Pulmonary artery endothelial cell (primary cell): ENCODE results near the gene NFASC. TPM values are rescaled to one million over a fixed set of nuclear protein-coding genes. Genes with fewer than 3 reads are reported as not detected.

Experiments
- DNase-seq: peaks from one replicate; pipeline ENCODE4 v3.0.0-alpha.2; 2011; ENCODE audit warnings: low read depth, low spot score
- total RNA-seq: library from RNA; depleted of rRNA; stranded (reverse); fragments of >200 nt; gene quantifications from 2 replicates; pipeline ENCODE4 v1.2.3, GENCODE V29; 2014

The NFASC gene
- total RNA-seq, result not detected in 2 replicates

DNA sequence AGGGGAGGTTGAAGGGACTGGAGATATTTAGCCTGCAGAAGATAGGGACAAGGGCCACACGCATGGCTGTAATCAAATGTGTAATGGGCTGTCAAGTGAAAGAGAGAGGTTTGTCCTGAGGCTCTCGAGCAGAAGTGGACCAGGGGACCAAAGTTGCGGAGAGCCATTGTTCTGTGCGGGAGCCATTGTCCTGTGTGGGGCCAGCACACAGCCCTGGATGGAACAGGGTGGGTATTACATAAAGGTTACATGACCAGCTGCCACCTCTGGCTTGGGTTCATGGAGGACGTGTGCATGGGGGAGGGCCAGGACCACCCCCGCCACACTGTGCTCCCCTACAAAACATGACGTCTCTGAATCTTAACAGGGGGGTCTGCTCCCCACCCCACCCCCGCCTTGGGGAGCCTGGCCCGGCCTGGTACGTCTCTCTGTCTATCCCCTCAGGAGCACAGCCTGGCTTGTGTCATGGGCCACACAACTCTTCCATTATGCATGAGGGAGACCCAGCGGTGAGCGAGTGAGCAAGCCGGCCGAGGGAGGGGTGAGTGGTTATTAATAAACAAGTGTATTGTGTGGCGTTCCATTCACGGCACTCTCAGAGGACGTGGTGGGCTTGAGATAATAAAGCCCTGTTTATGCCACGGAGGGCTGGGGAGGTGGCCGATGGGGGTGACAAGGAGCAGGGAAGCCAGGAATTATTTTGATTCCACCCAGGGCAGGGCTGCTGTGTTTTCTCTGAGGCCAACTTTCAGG lies at the start of gene NFASC:
Gene NFASC (plus strand): TSS at position 703 of the 753 bp plus-strand sequence. CDS start 73,454 bp downstream, outside the sequence.
- no peak for DNase-seq

GRCh38 chr1:204821476-204821875 lies 49.2 kb upstream of the NFASC start:
- DNase-seq, result no peak

- DNase-seq, result no peak
Observed at GRCh38 chr1:204821924-204822323, 48.7 kb upstream of the NFASC start.

- DNase-seq, result no peak
Observed at GRCh38 chr1:204826970-204827369, 43.7 kb upstream of the NFASC start.

DNA sequence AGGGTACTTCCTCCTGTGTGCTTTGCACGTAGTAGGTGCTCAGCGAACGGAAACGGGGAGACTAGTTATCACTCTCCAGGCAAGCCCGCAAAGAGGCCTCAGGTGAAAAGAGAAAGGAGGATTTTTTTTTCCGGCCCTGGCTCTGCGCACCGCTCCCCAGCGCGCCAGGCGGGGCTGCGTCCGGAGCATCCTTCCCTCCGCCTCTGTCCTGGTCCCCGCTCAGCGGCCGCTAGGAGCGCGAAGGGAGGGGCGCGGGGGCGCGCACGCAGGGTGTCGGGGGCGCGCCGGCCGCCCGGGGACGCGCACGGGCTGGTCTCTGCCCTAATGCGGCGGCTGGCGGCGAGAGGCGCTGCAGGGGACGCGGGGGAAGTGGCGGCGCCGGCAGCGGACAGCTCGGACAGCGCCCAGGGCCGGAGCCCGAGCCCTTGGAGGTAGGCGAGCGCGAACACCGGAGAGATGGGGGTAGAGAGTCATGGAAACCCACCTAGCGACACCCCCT lies 42.3 kb upstream of the NFASC start:
- DNase-seq, result no peak

DNA sequence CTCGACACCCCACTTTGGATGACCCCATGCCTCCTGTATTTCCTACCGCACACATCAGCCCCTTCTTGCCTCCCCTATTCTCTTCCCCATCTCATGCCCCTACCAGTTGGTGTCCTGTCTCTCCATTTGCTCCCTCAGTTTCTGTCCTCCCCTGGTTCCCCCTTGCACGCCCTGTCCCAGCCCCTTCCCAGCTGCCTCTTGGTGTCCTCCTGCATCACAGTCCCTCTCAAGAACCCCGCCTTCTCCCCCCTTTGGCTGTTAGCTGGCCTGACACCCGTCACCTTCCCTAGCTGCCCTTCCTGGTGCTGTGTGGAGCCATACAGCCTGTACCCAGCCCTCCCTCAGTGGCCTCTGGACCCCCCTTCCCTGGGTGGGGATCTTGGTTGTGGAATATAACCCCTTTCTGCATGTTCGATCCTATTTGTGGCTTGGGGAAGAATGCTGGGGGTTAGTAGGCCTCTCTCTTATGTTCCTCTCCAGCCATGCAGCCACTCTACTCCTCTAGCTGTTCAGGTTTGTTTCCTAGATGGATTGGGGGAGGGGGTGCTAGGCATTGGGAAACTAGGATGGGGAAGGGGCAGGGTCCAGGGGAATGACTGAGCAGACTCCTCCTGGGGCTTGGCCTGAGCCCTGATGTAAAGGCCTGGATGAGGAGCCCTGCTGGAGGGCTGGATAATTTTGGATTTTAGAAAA lies 41.4 kb upstream of the NFASC start:
- no peak for DNase-seq

GRCh38 chr1:204830747-204831146 lies 39.9 kb upstream of the NFASC start:
- DNase-seq, result no peak

DNA sequence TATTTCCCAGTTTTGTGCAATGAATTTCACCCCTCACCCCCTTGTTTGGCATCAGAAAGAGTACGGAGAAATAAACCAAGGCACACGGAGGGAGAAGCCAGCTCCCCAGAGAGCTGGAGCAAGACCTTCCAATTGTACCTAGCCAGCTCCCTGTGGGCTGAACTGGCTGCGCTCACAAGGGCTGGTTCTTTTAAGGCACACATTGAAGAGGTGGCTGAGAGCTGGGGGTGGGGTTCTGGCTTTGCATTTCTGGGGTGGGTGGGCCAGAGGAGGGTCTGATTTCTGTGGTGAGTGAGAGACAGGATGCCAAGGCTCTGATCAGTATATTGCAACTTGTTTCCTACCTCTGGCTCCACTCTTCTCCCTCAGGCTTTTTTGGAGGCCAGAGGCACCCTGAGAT lies 39.5 kb upstream of the NFASC start:
- no peak for DNase-seq

DNA sequence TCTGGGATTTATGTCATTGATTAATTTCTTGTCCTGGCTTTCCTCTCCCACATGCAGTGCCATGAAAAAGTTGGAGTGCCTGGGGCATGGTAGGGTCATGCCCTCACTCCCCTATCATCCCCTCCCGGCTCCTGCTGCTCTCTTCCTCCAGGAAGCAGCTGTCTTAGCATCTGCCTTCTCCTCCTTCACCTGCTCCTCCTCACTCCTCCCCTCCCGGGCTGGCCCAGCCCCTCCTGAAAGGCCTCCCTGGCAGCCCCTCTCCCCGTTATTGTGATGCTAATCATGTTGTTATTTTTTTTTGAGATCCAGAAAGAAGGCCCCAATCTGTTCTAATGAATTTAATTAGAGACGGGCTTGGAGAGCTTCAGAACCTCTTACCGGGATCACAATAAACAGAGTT lies 36.3 kb upstream of the NFASC start:
- no peak for DNase-seq

- DNase-seq, result no peak
Observed at GRCh38 chr1:204834752-204835151, 35.9 kb upstream of the NFASC start.

DNA sequence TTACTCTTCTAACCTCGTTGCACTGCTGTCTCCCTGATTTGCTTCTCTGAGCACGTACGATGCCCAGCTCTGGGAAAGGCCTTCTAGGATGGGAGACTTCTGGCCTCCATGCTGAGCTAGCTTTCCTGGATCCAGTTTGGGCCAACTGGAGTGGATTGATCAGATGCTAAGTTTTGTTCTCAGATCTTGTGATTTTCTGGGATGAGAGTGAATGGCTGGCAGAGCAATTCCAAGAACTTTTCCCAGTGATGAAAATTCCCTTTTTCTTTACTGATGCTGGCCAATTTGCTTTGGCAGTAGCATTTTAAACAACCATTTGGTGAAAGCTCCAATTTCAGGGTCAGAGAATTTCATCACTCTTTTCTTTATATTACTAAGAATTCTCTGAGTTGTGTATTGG lies 34.9 kb upstream of the NFASC start:
- DNase-seq, result no peak

DNA sequence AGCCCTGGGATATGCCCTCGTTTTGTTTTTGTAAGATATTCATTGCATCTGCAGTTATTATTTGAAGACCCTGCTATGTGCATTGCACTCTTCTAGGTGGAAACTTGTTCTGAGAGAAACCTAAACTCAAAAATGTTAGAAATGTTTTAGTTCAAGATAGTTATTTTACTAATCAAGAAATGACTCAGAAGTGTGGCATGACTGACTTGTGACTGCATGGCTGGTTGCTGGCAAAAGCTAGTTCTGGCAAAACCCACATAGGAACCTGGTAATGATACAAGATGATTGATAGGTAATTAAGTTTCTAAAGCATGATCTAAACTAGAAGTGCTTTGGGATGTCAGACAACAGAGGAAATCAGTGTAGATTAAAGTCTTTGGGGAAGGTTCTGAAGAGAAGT lies 33.8 kb upstream of the NFASC start:
- DNase-seq, result no peak

- no peak for DNase-seq
Observed at GRCh38 chr1:204837440-204838084, 33.1 kb upstream of the NFASC start.

GRCh38 chr1:204841316-204841715 lies 29.3 kb upstream of the NFASC start:
- no peak for DNase-seq

- DNase-seq, result no peak
Observed at GRCh38 chr1:204841798-204842197, 28.9 kb upstream of the NFASC start.

DNA sequence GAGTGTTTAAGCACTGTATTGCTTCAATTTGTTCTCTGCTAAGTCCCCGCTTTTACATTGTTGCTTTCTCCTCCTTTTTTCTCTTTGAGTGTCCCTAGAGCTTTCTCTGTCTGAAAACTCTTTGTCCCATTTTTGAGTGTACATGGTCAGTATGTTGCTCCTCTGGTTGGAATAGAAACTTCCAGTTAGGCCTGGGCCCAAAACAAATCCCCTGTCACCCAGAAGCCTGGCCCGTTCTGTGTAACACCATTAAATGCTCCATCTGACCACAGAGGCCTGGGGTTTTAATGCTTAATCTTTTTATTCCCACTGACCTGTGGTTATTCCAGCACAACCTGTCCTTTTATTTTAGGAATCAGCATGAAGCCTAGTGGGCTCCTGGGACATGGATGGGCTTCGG lies 28.3 kb upstream of the NFASC start:
- DNase-seq, result no peak

DNA sequence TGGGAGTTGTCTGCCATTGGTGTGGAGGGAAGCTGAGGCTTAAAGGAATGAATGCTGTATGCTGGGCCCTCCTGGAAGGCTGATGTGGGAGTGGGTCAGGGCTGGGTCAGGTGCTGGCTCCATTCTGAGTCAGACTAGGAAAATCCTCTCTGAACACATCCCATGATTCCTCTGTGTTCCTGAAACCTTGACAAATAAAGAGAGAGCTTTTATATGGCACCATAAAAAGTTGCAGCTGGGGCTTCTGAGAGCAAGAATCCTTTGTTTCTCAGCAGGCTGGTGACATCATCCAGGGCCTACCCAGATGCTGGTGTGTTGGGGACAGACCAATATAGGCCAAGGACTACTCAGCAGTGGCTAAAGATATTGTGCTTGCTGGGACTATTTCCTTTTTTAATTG lies 27.8 kb upstream of the NFASC start:
- no peak for DNase-seq

- no peak for DNase-seq
Observed at GRCh38 chr1:204846546-204846945, 24.1 kb upstream of the NFASC start.

GRCh38 chr1:204848579-204848978 lies 22.1 kb upstream of the NFASC start:
- no peak for DNase-seq

DNA sequence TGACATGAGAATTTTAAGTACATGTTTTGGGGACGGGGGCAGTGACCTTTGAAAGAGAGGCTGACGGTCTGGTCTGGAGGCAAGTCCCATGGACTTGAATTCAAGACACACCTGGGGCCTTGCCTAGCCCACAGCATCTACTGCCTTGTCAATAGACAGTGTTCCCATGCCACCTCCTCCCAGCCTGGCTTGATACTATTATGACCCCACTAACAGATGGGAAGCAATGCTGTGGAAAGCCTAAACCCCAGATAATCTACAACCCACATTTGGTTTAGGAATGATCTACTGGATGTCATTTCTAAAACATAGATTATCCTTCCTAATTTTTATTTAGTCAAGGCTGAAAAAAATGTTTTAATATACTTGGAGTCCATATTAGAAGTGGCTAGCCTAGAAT lies 17.8 kb upstream of the NFASC start:
- no peak for DNase-seq

DNA sequence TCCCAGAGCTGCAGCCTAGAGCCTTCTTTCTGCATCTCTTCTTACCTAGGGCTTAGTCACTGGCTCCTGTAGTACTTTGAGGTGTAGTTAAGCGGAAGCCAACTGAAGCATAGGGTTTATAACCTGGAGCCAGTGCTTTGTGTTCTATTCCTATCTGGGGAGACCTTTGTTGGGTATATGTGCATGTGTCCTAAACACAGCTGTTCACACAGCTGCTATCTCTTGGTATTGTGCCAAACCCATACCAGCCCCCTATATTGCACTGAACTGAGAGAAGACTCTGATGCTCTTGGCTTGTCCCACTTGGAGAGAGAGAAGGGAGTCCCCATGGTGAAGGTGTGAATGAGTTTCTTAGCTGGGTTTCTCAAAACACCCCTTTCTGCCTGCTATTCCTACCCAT lies 17.2 kb upstream of the NFASC start:
- DNase-seq, result no peak

DNA sequence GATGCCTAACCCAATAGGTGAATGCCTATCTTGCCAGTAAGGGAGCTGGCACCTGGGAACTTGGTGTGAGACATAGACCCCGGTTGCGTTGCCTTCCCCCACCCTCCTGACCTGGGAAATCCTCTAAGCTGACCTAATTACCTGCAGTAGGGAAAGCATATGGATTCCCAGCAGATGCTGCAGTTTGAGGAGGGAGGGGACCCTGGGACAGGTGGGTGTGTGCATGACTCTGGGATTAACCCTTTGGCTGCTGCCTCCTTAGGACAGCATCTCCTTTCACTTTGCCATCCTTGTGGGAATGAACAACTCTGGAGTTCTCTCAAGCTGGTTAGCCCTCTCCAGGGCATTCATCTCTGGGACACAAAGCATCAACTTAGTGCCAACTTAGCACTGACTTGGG lies 16.4 kb upstream of the NFASC start:
- no peak for DNase-seq
